Neural cell (in vitro differentiated cells): ENCODE measurements around the gene ARHGAP9. TPM values are rescaled to one million over a fixed set of nuclear protein-coding genes. Genes with fewer than 3 reads are reported as not detected.

ENCODE experiments used
- H2AFZ ChIP-seq: fragments of 200-600, 300-800 bp; sonication (generic), shearing (Covaris generic); 2 replicates; pipeline ENCODE4 v1.6.0; 2014; ENCODE audit warnings: low read depth, mild to moderate bottlenecking, antibody characterized with exemption, low read length, moderate library complexity
- H3F3A ChIP-seq: fragments of 200-600 bp; shearing (Covaris generic); 2 replicates; pipeline ENCODE4 v1.6.1; 2016; ENCODE audit warnings: mild to moderate bottlenecking, moderate library complexity, mixed read lengths, antibody characterized with exemption, low read length; ENCODE audit not compliant: insufficient read depth, poor library complexity, severe bottlenecking
- H3K27ac ChIP-seq: fragments of 200-600, 300-800 bp; sonication (generic), shearing (Covaris generic); 2 replicates; pipeline ENCODE4 v1.5.1; 2014; ENCODE audit warnings: mild to moderate bottlenecking, low read length, moderate library complexity
- H3K27me3 ChIP-seq: fragments of 300-800, 200-600 bp; sonication (generic), shearing (Covaris generic); 2 replicates; pipeline ENCODE4 v1.6.0; 2014; ENCODE audit warnings: mild to moderate bottlenecking, low read depth, low read length, moderate library complexity; ENCODE audit not compliant: insufficient read depth
- H3K36me3 ChIP-seq: fragments of 300-800, 200-600 bp; sonication (generic), shearing (Covaris generic); 2 replicates; pipeline ENCODE4 v1.5.1; 2014; ENCODE audit warnings: mild to moderate bottlenecking, antibody characterized with exemption, low read length, moderate library complexity; ENCODE audit not compliant: insufficient read depth
- H3K4me2 ChIP-seq: fragments of 300-800, 200-600 bp; sonication (generic), shearing (Covaris generic); 2 replicates; pipeline ENCODE4 v1.6.0; 2014; ENCODE audit warnings: mild to moderate bottlenecking, low read length
- H3K4me3 ChIP-seq: fragments of 300-800, 200-600 bp; sonication (generic), shearing (Covaris generic); 2 replicates; pipeline ENCODE4 v1.5.1; 2014; ENCODE audit warnings: mild to moderate bottlenecking, low read length, moderate library complexity
- H3K79me2 ChIP-seq: fragments of 200-600 bp; shearing (Covaris generic); replicated peaks from 2 replicates; pipeline ENCODE4 v1.6.0; 2014; ENCODE audit warnings: mild to moderate bottlenecking, low read length, moderate library complexity; ENCODE audit not compliant: insufficient read depth
- H3K9ac ChIP-seq: fragments of 300-800, 200-600 bp; sonication (generic), shearing (Covaris generic); 2 replicates; pipeline ENCODE4 v1.6.1; 2016; ENCODE audit warnings: mild to moderate bottlenecking, low read length, mixed read lengths
- H3K9me2 ChIP-seq: fragments of 200-600 bp; shearing (Covaris generic); 2 replicates; pipeline ENCODE4 v1.6.1; 2016; ENCODE audit warnings: mild to moderate bottlenecking, low read length, mixed read lengths; ENCODE audit not compliant: insufficient read depth
- H3K9me3 ChIP-seq: fragments of 200-600, 300-800 bp; sonication (generic), shearing (Covaris generic); 2 replicates; pipeline ENCODE4 v1.6.1; 2016; ENCODE audit warnings: mild to moderate bottlenecking, mixed run types, low read length, moderate library complexity, mixed read lengths
- H4K20me1 ChIP-seq: fragments of 200-600 bp; shearing (Covaris generic); 2 replicates; pipeline ENCODE4 v1.6.1; 2016; ENCODE audit warnings: mild to moderate bottlenecking, mixed run types; ENCODE audit not compliant: insufficient read depth
- EP300 ChIP-seq: fragments of 450-650 bp; conservative IDR thresholded peaks from 2 replicates; pipeline ENCODE4 v1.6.1; 2014; ENCODE audit warnings: antibody characterized with exemption, mild to moderate bottlenecking, moderate library complexity; ENCODE audit not compliant: poor library complexity, severe bottlenecking
- EZH2 ChIP-seq: fragments of 200-600, 300-800 bp; shearing (Covaris generic), sonication (generic); IDR thresholded peaks from 2 replicates; pipeline ENCODE4 v1.6.1; 2014; ENCODE audit warnings: antibody characterized with exemption, low read length, borderline replicate concordance, mild to moderate bottlenecking; ENCODE audit not compliant: insufficient read depth, poor library complexity, severe bottlenecking
- MXI1 ChIP-seq: fragments of 450-650 bp; conservative IDR thresholded peaks from 2 replicates; pipeline ENCODE4 v1.6.1; 2014; ENCODE audit warnings: antibody characterized with exemption, mild to moderate bottlenecking; ENCODE audit not compliant: poor library complexity, severe bottlenecking
- POLR2AphosphoS5 ChIP-seq: IDR thresholded peaks from 2 replicates; pipeline ENCODE4 v1.6.1; 2012
- RAD21 ChIP-seq: fragments of 450-650 bp; conservative IDR thresholded peaks from 2 replicates; pipeline ENCODE4 v1.6.1; 2014; ENCODE audit warnings: antibody characterized with exemption, mild to moderate bottlenecking, moderate library complexity
- REST ChIP-seq: IDR thresholded peaks from 2 replicates; pipeline ENCODE4 v1.6.1; 2012; ENCODE audit warnings: borderline replicate concordance
- SMC3 ChIP-seq: fragments of 450-650 bp; conservative IDR thresholded peaks from 2 replicates; pipeline ENCODE4 v1.6.1; 2014; ENCODE audit warnings: antibody characterized with exemption, mild to moderate bottlenecking, moderate library complexity; ENCODE audit not compliant: poor library complexity
- TAF1 ChIP-seq: IDR thresholded peaks from 2 replicates; pipeline ENCODE4 v1.6.1; 2012; ENCODE audit warnings: low read depth
- polyA plus RNA-seq: library from polyadenylated mRNA; depleted of rRNA; stranded (reverse); fragments of >200 nt; gene quantifications from 2 replicates; pipeline ENCODE4 v1.2.3, GENCODE V29; 2014
- TF ChIP-seq, protein P1 (sequence below): fragments of 450-650 bp; IDR thresholded peaks from 2 replicates; pipeline ENCODE4 v1.5.1; 2014; ENCODE audit warnings: antibody characterized with exemption, mild to moderate bottlenecking, moderate library complexity; ENCODE audit not compliant: poor library complexity, severe bottlenecking

The ARHGAP9 gene
- polyA plus RNA-seq, 1 donor from 2014 or later, result not detected

DNA sequence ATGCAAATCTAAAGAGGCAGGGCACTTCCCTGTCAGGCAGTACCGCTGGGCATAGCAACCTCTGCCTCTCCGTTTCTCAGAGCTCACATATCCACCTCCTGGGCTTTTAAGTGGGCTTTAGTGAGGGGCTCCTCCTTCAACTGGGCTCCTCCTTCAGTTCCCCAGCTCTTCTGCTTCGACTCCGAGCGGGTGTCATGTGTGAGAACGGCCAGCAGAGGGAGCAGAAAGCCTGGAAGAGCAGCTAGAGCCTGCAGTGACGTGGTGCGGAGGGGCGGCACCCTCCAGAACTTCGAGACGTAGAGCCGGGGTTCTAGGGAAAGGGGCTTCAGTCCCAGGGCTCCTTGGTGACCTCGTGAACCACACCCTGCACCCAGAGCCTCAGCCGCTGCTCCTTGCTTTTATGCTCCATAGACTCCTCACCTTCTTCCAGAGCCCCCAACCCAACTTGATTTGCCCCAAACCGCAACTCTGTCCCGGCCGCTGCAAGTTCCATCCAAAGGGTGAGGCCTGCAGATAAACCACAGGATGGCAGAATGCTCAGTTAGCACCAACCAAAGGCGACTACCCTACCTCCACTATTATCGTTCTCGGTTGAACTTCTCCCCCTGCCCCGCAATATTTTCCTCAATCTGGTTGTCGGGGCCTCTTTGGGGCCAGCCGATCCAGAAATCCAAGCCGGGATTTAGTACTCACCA lies 20.5 kb downstream of the ARHGAP9 start:
- Histone ChIP-seq H3K4me3 (peak overlapping the region; percentile 67), H3K36me3 (no peaks in the 10 kb centered on the region), H3K27ac (no peak overlapping the region), H3K9ac (peak overlapping the region; percentile 25), H4K20me1 (no peaks in the 10 kb centered on the region), H3K27me3 (peaks cover 39% of the 10 kb centered on the region), H3K9me2 (no peaks in the 10 kb centered on the region), H3K79me2 (no peaks in the 10 kb centered on the region), H2AFZ (no peak overlapping the region), H3F3A (no peaks in the 10 kb centered on the region), H3K4me2 (peak overlapping the region; percentile 90), H3K9me3 (no peaks in the 10 kb centered on the region)
- TF ChIP-seq MXI1, result peak; percentile 11
- TF ChIP-seq POLR2AphosphoS5, result no peak
- TF ChIP-seq, protein P1, sequence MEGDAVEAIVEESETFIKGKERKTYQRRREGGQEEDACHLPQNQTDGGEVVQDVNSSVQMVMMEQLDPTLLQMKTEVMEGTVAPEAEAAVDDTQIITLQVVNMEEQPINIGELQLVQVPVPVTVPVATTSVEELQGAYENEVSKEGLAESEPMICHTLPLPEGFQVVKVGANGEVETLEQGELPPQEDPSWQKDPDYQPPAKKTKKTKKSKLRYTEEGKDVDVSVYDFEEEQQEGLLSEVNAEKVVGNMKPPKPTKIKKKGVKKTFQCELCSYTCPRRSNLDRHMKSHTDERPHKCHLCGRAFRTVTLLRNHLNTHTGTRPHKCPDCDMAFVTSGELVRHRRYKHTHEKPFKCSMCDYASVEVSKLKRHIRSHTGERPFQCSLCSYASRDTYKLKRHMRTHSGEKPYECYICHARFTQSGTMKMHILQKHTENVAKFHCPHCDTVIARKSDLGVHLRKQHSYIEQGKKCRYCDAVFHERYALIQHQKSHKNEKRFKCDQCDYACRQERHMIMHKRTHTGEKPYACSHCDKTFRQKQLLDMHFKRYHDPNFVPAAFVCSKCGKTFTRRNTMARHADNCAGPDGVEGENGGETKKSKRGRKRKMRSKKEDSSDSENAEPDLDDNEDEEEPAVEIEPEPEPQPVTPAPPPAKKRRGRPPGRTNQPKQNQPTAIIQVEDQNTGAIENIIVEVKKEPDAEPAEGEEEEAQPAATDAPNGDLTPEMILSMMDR, result peak; percentile 97
- TF ChIP-seq RAD21, result peak; percentile 87
- TF ChIP-seq EP300, result no peak
- no peak for TF ChIP-seq TAF1
- peak; percentile 85 for TF ChIP-seq SMC3

DNA sequence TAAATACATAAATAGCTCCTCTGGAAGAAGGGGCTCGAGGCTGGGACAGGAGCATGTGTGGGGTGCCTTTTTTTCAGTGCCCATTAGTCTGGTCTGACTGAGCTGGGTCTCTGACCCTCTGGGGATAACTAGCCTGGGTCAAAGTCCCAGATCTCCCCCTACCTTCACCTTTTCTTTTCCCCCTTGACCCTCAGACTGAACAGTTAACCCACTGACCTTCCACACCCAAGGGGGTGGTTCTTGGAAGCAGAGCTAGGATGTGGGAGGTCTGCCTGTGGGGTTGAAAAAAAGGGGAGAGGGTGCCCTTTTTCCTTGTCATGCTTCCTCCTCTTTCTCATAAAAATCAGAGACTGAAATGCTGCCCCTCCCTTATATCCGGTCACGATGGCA lies 21.0 kb downstream of the ARHGAP9 start:
- Histone ChIP-seq H3K4me2 (no peak overlapping the region), H3K36me3 (no peaks in the 10 kb centered on the region), H3K79me2 (no peaks in the 10 kb centered on the region), H3K27ac (no peak overlapping the region), H2AFZ (no peak overlapping the region), H3K4me3 (peak overlapping the region; percentile 67), H3K9ac (peak overlapping the region; percentile 25), H3F3A (no peaks in the 10 kb centered on the region), H3K9me3 (no peaks in the 10 kb centered on the region), H3K27me3 (peaks cover 39% of the 10 kb centered on the region), H3K9me2 (no peaks in the 10 kb centered on the region), H4K20me1 (no peaks in the 10 kb centered on the region)
- TF ChIP-seq EP300 (no peak), TAF1 (no peak), REST (no peak), MXI1 (no peak), SMC3 (no peak), RAD21 (no peak), EZH2 (no peak), POLR2AphosphoS5 (no peak)
- TF ChIP-seq, protein P1, result no peak
